KMS-11 (cell line): Measurements from ENCODE around the gene KMT2A.
A peak's percentile ranks its signal among the peaks of the same experiment; 100 is the strongest.

Source experiments
- H2AFZ ChIP-seq: fragments of 200-600 bp; sonication (generic); 2 replicates; pipeline ENCODE4 v1.6.1; 2016; ENCODE audit warnings: antibody characterized with exemption, mixed run types, low read depth
- H3K27ac ChIP-seq: fragments of 200-600 bp; sonication (generic); 2 replicates; pipeline ENCODE4 v1.6.1; 2016; ENCODE audit warnings: mild to moderate bottlenecking, mixed run types
- H3K27me3 ChIP-seq: fragments of 200-600 bp; sonication (generic); 2 replicates; pipeline ENCODE4 v1.6.1; 2017; ENCODE audit warnings: mild to moderate bottlenecking, low read depth, mixed run types, moderate library complexity; ENCODE audit not compliant: insufficient read depth
- H3K36me3 ChIP-seq: fragments of 200-600 bp; sonication (generic); 2 replicates; pipeline ENCODE4 v1.6.1; 2017; ENCODE audit warnings: mild to moderate bottlenecking, mixed run types; ENCODE audit not compliant: insufficient read depth
- H3K4me1 ChIP-seq: fragments of 200-600 bp; sonication (generic); 2 replicates; pipeline ENCODE4 v1.6.1; 2016; ENCODE audit warnings: mild to moderate bottlenecking, low read depth, mixed run types; ENCODE audit not compliant: poor library complexity, severe bottlenecking
- H3K4me2 ChIP-seq: fragments of 200-600 bp; sonication (generic); 2 replicates; pipeline ENCODE4 v1.7.0; 2016; ENCODE audit warnings: mild to moderate bottlenecking, mixed run types
- H3K4me3 ChIP-seq: fragments of 200-600 bp; sonication (generic); IDR thresholded peaks from 2 replicates; pipeline ENCODE4 v1.6.1; 2017; ENCODE audit warnings: low read depth, low read length, mixed read lengths; ENCODE audit not compliant: insufficient read depth
- H3K79me2 ChIP-seq: fragments of 200-600 bp; sonication (generic); 2 replicates; pipeline ENCODE4 v1.6.1; 2016; ENCODE audit warnings: low read depth, mixed run types; ENCODE audit not compliant: insufficient read depth
- H3K9ac ChIP-seq: fragments of 200-600 bp; sonication (generic); 2 replicates; pipeline ENCODE4 v1.6.1; 2016; ENCODE audit warnings: mild to moderate bottlenecking, mixed run types
- H4K20me1 ChIP-seq: fragments of 200-600 bp; sonication (generic); 2 replicates; pipeline ENCODE4 v1.6.1; 2016; ENCODE audit warnings: mild to moderate bottlenecking, mixed run types; ENCODE audit not compliant: insufficient read depth
- TF ChIP-seq, protein P1 (sequence below): fragments of 200-600 bp; sonication (generic); conservative IDR thresholded peaks from 2 replicates; pipeline ENCODE4 v1.6.1; 2017; ENCODE audit warnings: low read depth, mild to moderate bottlenecking, antibody characterized with exemption, low read length, moderate library complexity, mixed read lengths

Gene KMT2A

GRCh38 chr11:118572981-118573550 lies 136.8 kb downstream of the KMT2A start:
- H3K36me3 ChIP-seq: no peaks in the 10 kb centered on the region
- H4K20me1 ChIP-seq: 0 out of 2 replicates have a peak, but pooled peaks cover 11% of the 10 kb centered on the region
- H3K27ac ChIP-seq: peak overlapping the region; percentile 74
- peaks cover 55% of the 10 kb centered on the region for H3K79me2 ChIP-seq
- peak overlapping the region; percentile 84 for H3K4me2 ChIP-seq
- TF ChIP-seq, protein P1, sequence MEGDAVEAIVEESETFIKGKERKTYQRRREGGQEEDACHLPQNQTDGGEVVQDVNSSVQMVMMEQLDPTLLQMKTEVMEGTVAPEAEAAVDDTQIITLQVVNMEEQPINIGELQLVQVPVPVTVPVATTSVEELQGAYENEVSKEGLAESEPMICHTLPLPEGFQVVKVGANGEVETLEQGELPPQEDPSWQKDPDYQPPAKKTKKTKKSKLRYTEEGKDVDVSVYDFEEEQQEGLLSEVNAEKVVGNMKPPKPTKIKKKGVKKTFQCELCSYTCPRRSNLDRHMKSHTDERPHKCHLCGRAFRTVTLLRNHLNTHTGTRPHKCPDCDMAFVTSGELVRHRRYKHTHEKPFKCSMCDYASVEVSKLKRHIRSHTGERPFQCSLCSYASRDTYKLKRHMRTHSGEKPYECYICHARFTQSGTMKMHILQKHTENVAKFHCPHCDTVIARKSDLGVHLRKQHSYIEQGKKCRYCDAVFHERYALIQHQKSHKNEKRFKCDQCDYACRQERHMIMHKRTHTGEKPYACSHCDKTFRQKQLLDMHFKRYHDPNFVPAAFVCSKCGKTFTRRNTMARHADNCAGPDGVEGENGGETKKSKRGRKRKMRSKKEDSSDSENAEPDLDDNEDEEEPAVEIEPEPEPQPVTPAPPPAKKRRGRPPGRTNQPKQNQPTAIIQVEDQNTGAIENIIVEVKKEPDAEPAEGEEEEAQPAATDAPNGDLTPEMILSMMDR: no peak
- H3K4me1 ChIP-seq: peaks cover 31% of the 10 kb centered on the region
- peak overlapping the region; percentile 88; the same call in 1 of the 2 replicates for H3K9ac ChIP-seq
- no peaks in the 10 kb centered on the region for H3K27me3 ChIP-seq
- peak overlapping the region; percentile 76; the same call in 1 of the 2 replicates for H2AFZ ChIP-seq
- H3K4me3 ChIP-seq: no peak overlapping the region

- no peak overlapping the region for H3K4me3 ChIP-seq
- TF ChIP-seq, protein P1: no peak
- H3K27me3 ChIP-seq: no peaks in the 10 kb centered on the region
- H3K4me1 ChIP-seq: peaks cover 31% of the 10 kb centered on the region
- no peak overlapping the region for H2AFZ ChIP-seq
- no peaks in the 10 kb centered on the region for H3K36me3 ChIP-seq
- peak overlapping the region; percentile 84; the same call in 1 of the 2 replicates for H3K4me2 ChIP-seq
- H3K9ac ChIP-seq: no peak overlapping the region
- H3K27ac ChIP-seq: no peak overlapping the region
- H4K20me1 ChIP-seq: 0 out of 2 replicates have a peak, but pooled peaks cover 11% of the 10 kb centered on the region
- H3K79me2 ChIP-seq: peaks cover 67% of the 10 kb centered on the region
These were observed 138.3 kb downstream of the KMT2A start for GRCh38 chr11:118574636-118575035.
